NCI-H524 (cell line): ENCODE results near the gene CLMN.

Source experiments
- DNase-seq, 2 experiments: peaks; one replicate each; lab custom pipeline; 2025; lab: John Stamatoyannopoulos, UW

Gene CLMN

GRCh38 chr14:95134304-95134933 lies 185.3 kb downstream of the CLMN start:
- DNase-seq: no peak

DNA sequence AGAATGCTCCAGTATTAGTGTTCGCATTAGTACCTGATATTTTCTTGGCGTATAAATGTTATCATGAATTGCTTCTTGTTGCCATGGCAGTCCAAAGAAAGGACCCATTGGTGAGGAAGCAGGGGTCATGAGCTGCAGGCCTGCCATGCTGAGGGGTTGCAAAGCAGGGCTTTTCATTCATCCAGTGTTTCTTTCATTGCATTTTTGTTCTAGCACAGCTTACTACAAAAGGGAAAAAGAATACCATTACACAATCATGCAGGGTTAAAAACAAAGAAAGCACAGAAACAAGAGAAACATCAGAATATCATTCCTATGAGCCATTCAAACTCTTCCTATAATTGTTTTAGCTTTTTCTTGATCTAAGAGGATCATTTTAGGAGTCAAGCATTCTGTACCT lies 186.4 kb downstream of the CLMN start:
- DNase-seq: no peak

DNA sequence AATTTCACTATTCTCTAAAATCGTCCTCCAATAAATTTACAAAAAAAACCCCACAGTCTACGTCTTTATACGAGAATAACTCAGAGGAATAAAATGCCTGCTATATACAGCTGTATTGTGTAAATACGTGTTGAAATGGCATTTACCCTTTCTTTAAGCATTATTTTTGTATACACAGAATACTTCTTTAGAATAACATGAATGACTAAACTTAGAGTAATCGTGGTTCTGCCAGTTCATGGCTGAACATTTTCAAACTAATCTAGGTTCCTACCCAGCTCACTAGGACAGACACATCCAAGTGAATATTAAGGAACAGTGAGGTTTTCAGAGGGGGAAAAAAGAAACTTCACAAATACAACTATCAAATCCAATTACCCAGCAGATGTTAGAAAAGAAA lies 186.9 kb downstream of the CLMN start:
- DNase-seq: no peak
